ENCODE data around the gene MYO1E. TPM values are rescaled to one million over a fixed set of nuclear protein-coding genes. Genes with fewer than 3 reads are reported as not detected.

MYO1E gene
- total and polyA plus RNA-seq, 8 donors: 31.4 to 101 (median 39.9) TPM

GRCh38 chr15:59143281-59143680 is 229.4 kb downstream of the MYO1E start:
- H3K36me3 ChIP-seq: peaks cover 0 to 45% of the 10 kb centered on the region in 2 donors
- H3K27ac ChIP-seq: no peak overlapping the region

GRCh38 chr15:59140422-59141226 is 232.0 kb downstream of the MYO1E start:
- peaks cover 0 to 55% of the 10 kb centered on the region in 2 donors for H3K36me3 ChIP-seq
- DNase-seq (peak in 1 of 4 donors; percentile 67), ATAC-seq (peak; percentile 94)
- H3K4me3 ChIP-seq: no peak overlapping the region
- TF ChIP-seq CTCF (IDR thresholded peaks at IDR 0.05): no peak
- intact Hi-C loops (cut with DNase I): no loop called here
- peak overlapping the region; percentile 16 to 53 for H3K27ac ChIP-seq
- peaks cover 0 to 9% of the 10 kb centered on the region in 2 donors for H3K4me1 ChIP-seq
- H3K27me3 ChIP-seq: no peaks in the 10 kb centered on the region
- H3K9me3 ChIP-seq: no peaks in the 10 kb centered on the region

More at GRCh38 chr15:59143281-59143680, 229.4 kb downstream of the MYO1E start:
- Histone ChIP-seq H3K27me3 (no peaks in the 10 kb centered on the region), H3K4me3 (no peak overlapping the region), H3K4me1 (peaks cover 0 to 9% of the 10 kb centered on the region in 2 donors), H3K9me3 (no peaks in the 10 kb centered on the region)
- ATAC-seq (no peak), DNase-seq (no peak)
- intact Hi-C loops (cut with DNase I): no loop called here
- TF ChIP-seq CTCF (IDR thresholded peaks at IDR 0.05): no peak

- intact Hi-C loops (cut with DNase I): no loop called here
- TF ChIP-seq CTCF (IDR thresholded peaks at IDR 0.05): peak; percentile 15 to 45
- no peak for DNase-seq
- H3K9me3 ChIP-seq: no peaks in the 10 kb centered on the region
- H3K27me3 ChIP-seq: no peaks in the 10 kb centered on the region
- ATAC-seq: peak; percentile 13
- H3K27ac ChIP-seq: no peak overlapping the region
- H3K36me3 ChIP-seq: peaks cover 0 to 54% of the 10 kb centered on the region in 2 donors
- H3K4me1 ChIP-seq: peaks cover 0 to 9% of the 10 kb centered on the region in 2 donors
- no peak overlapping the region for H3K4me3 ChIP-seq
Observed at GRCh38 chr15:59138243-59138642, 234.4 kb downstream of the MYO1E start.

- DNase-seq (no peak), ATAC-seq (no peak)
- H3K9me3 ChIP-seq: no peaks in the 10 kb centered on the region
- no peak overlapping the region for H3K27ac ChIP-seq
- H3K4me1 ChIP-seq: peaks cover 0 to 9% of the 10 kb centered on the region in 2 donors
- no peaks in the 10 kb centered on the region for H3K27me3 ChIP-seq
- intact Hi-C loops (cut with DNase I): no loop called here
- H3K4me3 ChIP-seq: no peak overlapping the region
- no peak for TF ChIP-seq CTCF (IDR thresholded peaks at IDR 0.05)
- H3K36me3 ChIP-seq: peaks cover 0 to 58% of the 10 kb centered on the region in 2 donors
Observed at GRCh38 chr15:59137566-59137965, 235.1 kb downstream of the MYO1E start.

- Histone ChIP-seq H3K27ac (no peak overlapping the region), H3K4me1 (no peaks in the 10 kb centered on the region), H3K4me3 (no peak overlapping the region), H3K27me3 (no peaks in the 10 kb centered on the region), H3K36me3 (peaks cover 0 to 68% of the 10 kb centered on the region in 2 donors), H3K9me3 (no peaks in the 10 kb centered on the region)
- no peak for ATAC-seq
- no peak for DNase-seq
- no peak for TF ChIP-seq CTCF (IDR thresholded peaks at IDR 0.05)
- intact Hi-C loops (cut with DNase I): no loop called here
Observed at GRCh38 chr15:59133929-59134427, 238.7 kb downstream of the MYO1E start.

Measured in left lung (tissue), 10 donors.